WERI-Rb-1 (cell line): ENCODE results near the gene UQCRC1.

ENCODE experiments used
- DNase-seq: peaks from one replicate; pipeline ENCODE4 v3.0.0-alpha.2; 2020
- H3K27ac ChIP-seq: fragments of 250-450 bp; sonication (Bioruptor Pico); 2 replicates; pipeline ENCODE4 v1.5.1; 2020; ENCODE audit warnings: mild to moderate bottlenecking, moderate library complexity
- H3K27me3 ChIP-seq: fragments of 250-450 bp; sonication (Bioruptor Pico); 2 replicates; pipeline ENCODE4 v1.5.1; 2021; ENCODE audit warnings: mild to moderate bottlenecking, low read depth, moderate library complexity; ENCODE audit not compliant: insufficient read depth, severe bottlenecking
- H3K36me3 ChIP-seq: fragments of 250-450 bp; sonication (Bioruptor Pico); 2 replicates; pipeline ENCODE4 v1.5.1; 2020; ENCODE audit warnings: mild to moderate bottlenecking, moderate library complexity
- H3K4me3 ChIP-seq: 2 replicates; pipeline ENCODE4 v1.5.1; 2011; ENCODE audit warnings: low read depth, mild to moderate bottlenecking, control low read depth, low read length
- H3K9me3 ChIP-seq: fragments of 250-450 bp; sonication (Bioruptor Pico); 2 replicates; pipeline ENCODE4 v1.5.1; 2021; ENCODE audit warnings: mild to moderate bottlenecking, moderate library complexity; ENCODE audit not compliant: severe bottlenecking
- CTCF ChIP-seq: IDR thresholded peaks from 2 replicates; pipeline ENCODE4 v1.5.1; 2011; ENCODE audit warnings: low read depth, mild to moderate bottlenecking, control low read depth, inconsistent platforms, low read length

The UQCRC1 gene

GRCh38 chr3:48652923-48653715, 43.7 kb upstream of the UQCRC1 start:
- Histone ChIP-seq H3K27me3 (no peaks in the 10 kb centered on the region), H3K9me3 (no peaks in the 10 kb centered on the region), H3K36me3 (peaks cover 92% of the 10 kb centered on the region), H3K27ac (no peak overlapping the region), H3K4me3 (no peak overlapping the region)
- no peak for TF ChIP-seq CTCF
- DNase-seq = no peak

- H3K4me3 ChIP-seq = no peak overlapping the region
- no peak for DNase-seq
- no peak overlapping the region for H3K27ac ChIP-seq
- TF ChIP-seq CTCF = no peak
- no peaks in the 10 kb centered on the region for H3K9me3 ChIP-seq
- H3K27me3 ChIP-seq = no peaks in the 10 kb centered on the region
- H3K36me3 ChIP-seq = peaks cover 80% of the 10 kb centered on the region
These were observed 42.3 kb upstream of the UQCRC1 start for GRCh38 chr3:48651771-48652170.

GRCh38 chr3:48650723-48651122, 41.3 kb upstream of the UQCRC1 start:
- Histone ChIP-seq H3K4me3 (no peak overlapping the region), H3K27me3 (no peaks in the 10 kb centered on the region), H3K36me3 (peaks cover 83% of the 10 kb centered on the region), H3K27ac (no peak overlapping the region), H3K9me3 (no peaks in the 10 kb centered on the region)
- TF ChIP-seq CTCF = no peak
- no peak for DNase-seq

GRCh38 chr3:48648188-48648850, 38.9 kb upstream of the UQCRC1 start:
- Histone ChIP-seq H3K27ac (no peak overlapping the region), H3K27me3 (no peaks in the 10 kb centered on the region), H3K4me3 (no peak overlapping the region), H3K9me3 (no peaks in the 10 kb centered on the region), H3K36me3 (peaks cover 86% of the 10 kb centered on the region)
- no peak for TF ChIP-seq CTCF
- DNase-seq = no peak

GRCh38 chr3:48647714-48648113, 38.3 kb upstream of the UQCRC1 start:
- no peak overlapping the region for H3K27ac ChIP-seq
- no peak for DNase-seq
- no peaks in the 10 kb centered on the region for H3K27me3 ChIP-seq
- H3K36me3 ChIP-seq = peaks cover 86% of the 10 kb centered on the region
- H3K9me3 ChIP-seq = no peaks in the 10 kb centered on the region
- TF ChIP-seq CTCF = no peak
- no peak overlapping the region for H3K4me3 ChIP-seq
